Breast epithelium (tissue), 4 donors: ENCODE results near the gene TEX22. TPM values are rescaled to one million over a fixed set of nuclear protein-coding genes. Genes with fewer than 3 reads are reported as not detected.

ENCODE experiments used
- DNase-seq, 2 donors: peaks; one replicate each; pipeline ENCODE4 v3.0.0-alpha.2; 2019; ENCODE audit warnings: low spot score in 2 of 2
- H3K27ac ChIP-seq, 2 donors: fragments of 200-600 bp; sonication (generic) in 1 of 2; one replicate each; pipeline ENCODE4 v1.5.1; 2016 to 2019; ENCODE audit warnings: mild to moderate bottlenecking in 1 of 2
- H3K27me3 ChIP-seq, 2 donors: fragments of 200-600 bp; sonication (generic) in 1 of 2; one replicate each; pipeline versions ENCODE4 v1.5.1 to v1.6.0; 2017 to 2019; ENCODE audit warnings: control low read depth in 1 of 2, mild to moderate bottlenecking in 1 of 2
- H3K36me3 ChIP-seq: fragments of 200-600 bp; one replicate; pipeline ENCODE4 v1.5.1; 2019
- H3K4me1 ChIP-seq, 2 donors: fragments of 200-600 bp; sonication (generic); one replicate each; pipeline ENCODE4 v1.5.1; 2016 to 2019; ENCODE audit warnings: control low read depth in 1 of 2
- H3K4me3 ChIP-seq, 3 donors: fragments of 200-600 bp; sonication (generic); 1 replicate in 2 of 3; 2 replicates in 1 of 3; pipeline ENCODE4 v1.5.1; 2016 to 2019; ENCODE audit warnings: mild to moderate bottlenecking in 3 of 3, moderate library complexity in 2 of 3
- H3K9me3 ChIP-seq, 2 donors: fragments of 200-600 bp; sonication (generic) in 1 of 2; one replicate each; pipeline ENCODE4 v1.5.1; 2016 to 2019; ENCODE audit warnings: control low read depth in 1 of 2
- CTCF ChIP-seq, 3 donors: fragments of 450-650 bp; IDR thresholded peaks; one replicate each; pipeline ENCODE4 v1.5.1; 2016 to 2017; ENCODE audit warnings: antibody characterized with exemption in 3 of 3, mild to moderate bottlenecking in 3 of 3, moderate library complexity in 3 of 3
- POLR2A ChIP-seq: fragments of 450-650 bp; IDR thresholded peaks from one replicate; pipeline ENCODE4 v1.6.1; 2016; ENCODE audit warnings: antibody characterized with exemption, mild to moderate bottlenecking, moderate library complexity
- POLR2AphosphoS5 ChIP-seq, 3 donors: sonication (generic); formaldehyde crosslinking; IDR thresholded peaks; one replicate each; pipeline ENCODE4 v1.6.1; 2017; ENCODE audit warnings: antibody characterized with exemption in 3 of 3
- intact Hi-C: fragments of 100-400 bp; cut with DNase I; formaldehyde crosslinking; loops from one replicate; pipeline ENCODE4 v1.15.1; 2023; ENCODE audit warnings: low total_unique reads
- total RNA-seq, 3 donors: library from RNA; depleted of rRNA; stranded (reverse); fragments of >200 nt; gene quantifications; one replicate each; pipeline ENCODE4 v1.1.0, GENCODE V29; 2016

Gene TEX22
- total RNA-seq, 3 donors from 2014 or later: 0.33 to 0.64 (median 0.59) TPM

- TF ChIP-seq POLR2AphosphoS5 (IDR thresholded peaks at IDR 0.05) (no peak), CTCF (IDR thresholded peaks at IDR 0.05) (no peak), POLR2A (no peak)
- intact Hi-C loops: no loop called here
- Histone ChIP-seq H3K9me3 (peaks cover 0 to 5% of the 10 kb centered on the region in 2 donors), H3K36me3 (no peaks in the 10 kb centered on the region), H3K27me3 (no peaks in the 10 kb centered on the region), H3K4me1 (peaks cover 0 to 13% of the 10 kb centered on the region in 2 donors), H3K27ac (no peak overlapping the region), H3K4me3 (no peak overlapping the region)
- DNase-seq: no peak
Observed at GRCh38 chr14:105426416-105427130, 28.2 kb downstream of the TEX22 start.

DNA sequence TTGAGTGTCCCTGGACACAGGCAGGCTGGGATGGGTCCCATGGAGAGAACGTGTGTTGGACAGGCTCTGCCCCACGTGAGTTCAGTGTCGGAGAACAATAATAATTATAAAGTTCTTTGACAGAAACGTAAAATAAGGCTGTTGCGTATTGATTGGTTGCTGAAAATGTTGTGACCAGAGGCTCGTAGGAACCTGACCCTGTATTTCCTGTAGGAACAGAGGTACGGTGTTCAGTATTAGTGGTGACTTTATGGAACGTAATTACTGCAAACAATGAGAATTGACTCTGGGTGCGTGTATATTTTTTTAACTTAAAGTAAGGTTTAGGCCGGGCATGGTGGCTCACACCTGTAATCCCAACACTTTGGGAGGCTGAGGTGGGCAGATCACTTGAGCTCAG is 29.1 kb downstream of the TEX22 start:
- Histone ChIP-seq H3K27ac (no peak overlapping the region), H3K27me3 (no peaks in the 10 kb centered on the region), H3K36me3 (no peaks in the 10 kb centered on the region), H3K9me3 (peaks cover 0 to 5% of the 10 kb centered on the region in 2 donors), H3K4me3 (no peak overlapping the region), H3K4me1 (peaks cover 0 to 6% of the 10 kb centered on the region in 2 donors)
- no peak for DNase-seq
- TF ChIP-seq POLR2A (no peak), CTCF (IDR thresholded peaks at IDR 0.05) (no peak), POLR2AphosphoS5 (IDR thresholded peaks at IDR 0.05) (no peak)
- intact Hi-C loops: no loop called here

DNA sequence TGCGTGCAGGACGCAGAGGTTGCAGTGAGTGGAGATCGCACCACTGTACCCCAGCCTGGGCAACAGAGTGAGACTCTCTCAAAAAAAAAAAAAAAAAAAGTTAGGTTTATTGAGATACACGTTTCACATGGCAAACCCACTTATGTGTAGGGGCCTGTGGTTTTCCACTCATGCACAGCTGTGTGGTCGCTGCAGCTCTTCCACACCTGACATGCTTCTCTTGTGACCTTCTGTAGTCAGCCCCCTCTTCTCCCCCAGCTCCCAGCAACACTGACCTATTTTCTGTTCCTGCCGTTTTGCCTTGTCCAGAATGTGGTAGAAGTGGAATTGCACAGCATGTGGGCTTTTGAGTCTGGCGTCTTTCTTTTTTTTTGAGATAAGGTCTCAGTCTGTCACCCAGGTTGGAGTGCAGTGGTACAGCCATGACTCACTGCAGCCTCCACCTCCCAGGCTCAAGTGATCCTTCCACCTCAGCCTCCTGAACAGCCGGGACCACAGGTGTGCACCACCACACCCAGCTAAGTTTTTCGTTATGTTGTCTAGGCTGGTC is 29.7 kb downstream of the TEX22 start:
- H3K4me1 ChIP-seq: peaks cover 0 to 3% of the 10 kb centered on the region in 2 donors
- H3K9me3 ChIP-seq: peaks cover 0 to 5% of the 10 kb centered on the region in 2 donors
- intact Hi-C loops: no loop called here
- H3K36me3 ChIP-seq: no peaks in the 10 kb centered on the region
- H3K27ac ChIP-seq: no peak overlapping the region
- H3K4me3 ChIP-seq: no peak overlapping the region
- no peak for DNase-seq
- TF ChIP-seq CTCF (IDR thresholded peaks at IDR 0.05) (no peak), POLR2A (no peak), POLR2AphosphoS5 (IDR thresholded peaks at IDR 0.05) (no peak)
- no peaks in the 10 kb centered on the region for H3K27me3 ChIP-seq

GRCh38 chr14:105430042-105430441 is 31.7 kb downstream of the TEX22 start:
- peaks cover 0 to 3% of the 10 kb centered on the region in 2 donors for H3K4me1 ChIP-seq
- H3K27me3 ChIP-seq: no peaks in the 10 kb centered on the region
- intact Hi-C loops: no loop called here
- DNase-seq: no peak
- TF ChIP-seq CTCF (IDR thresholded peaks at IDR 0.05) (no peak), POLR2A (no peak), POLR2AphosphoS5 (IDR thresholded peaks at IDR 0.05) (no peak)
- H3K9me3 ChIP-seq: peaks cover 0 to 5% of the 10 kb centered on the region in 2 donors
- no peaks in the 10 kb centered on the region for H3K36me3 ChIP-seq
- H3K4me3 ChIP-seq: no peak overlapping the region
- peak overlapping the region in 1 of 2 donors; percentile 19 for H3K27ac ChIP-seq

DNA sequence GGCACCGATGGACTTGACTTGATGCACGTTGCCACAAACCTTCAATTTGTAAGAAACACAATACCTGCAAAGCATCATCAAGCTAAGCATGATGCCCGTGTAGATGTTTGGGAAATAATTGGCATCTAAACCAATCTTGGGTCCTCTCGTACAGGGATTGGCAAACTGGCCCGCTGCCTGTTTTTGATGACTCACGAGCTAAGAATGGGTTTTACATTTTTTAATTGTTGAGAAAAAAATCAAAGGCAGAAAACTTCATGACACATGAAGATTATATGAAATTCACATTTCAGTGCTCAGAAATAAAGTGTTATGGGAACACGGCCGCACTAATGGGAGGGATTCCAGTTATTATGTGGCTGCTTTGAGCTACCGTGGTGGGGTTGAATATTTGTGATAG is 32.2 kb downstream of the TEX22 start:
- DNase-seq: no peak
- TF ChIP-seq POLR2A: no peak
- TF ChIP-seq POLR2AphosphoS5 (IDR thresholded peaks at IDR 0.05): no peak
- TF ChIP-seq CTCF (IDR thresholded peaks at IDR 0.05): no peak
- Histone ChIP-seq H3K36me3 (no peaks in the 10 kb centered on the region), H3K27me3 (no peaks in the 10 kb centered on the region), H3K4me3 (no peak overlapping the region), H3K4me1 (peaks cover 0 to 3% of the 10 kb centered on the region in 2 donors), H3K9me3 (peaks cover 0 to 5% of the 10 kb centered on the region in 2 donors), H3K27ac (peak overlapping the region; percentile 29 to 58)
- intact Hi-C loops: no loop called here
